Activated CD4-positive, alpha-beta T cell treated with anti-CD3 and anti-CD28 coated beads for 36 hours (primary cell): ENCODE data around the gene FUS. TPM values are rescaled to one million over a fixed set of nuclear protein-coding genes. Genes with fewer than 3 reads are reported as not detected.

Experiments
- ATAC-seq: fragments of 200-7000 bp; cut with Tn5 transposase; one replicate; pipeline ENCODE4 v1.10.0; 2021; ENCODE audit warnings: mild to moderate bottlenecking, moderate library complexity
- CTCF ChIA-PET: fragments of 350-600 bp; sonication (Branson Sonifier 250); formaldehyde crosslinking; loops from one replicate; lab custom pipeline; 2021; ENCODE audit warnings: antibody characterized with exemption; lab: Charles Lee
- POLR2A ChIA-PET: fragments of 350-600 bp; sonication (Branson Sonifier 250); formaldehyde crosslinking; loops from one replicate; lab custom pipeline; 2021; ENCODE audit warnings: antibody characterized with exemption, inconsistent platforms; lab: Charles Lee
- DNase-seq: peaks from one replicate; pipeline ENCODE4 v3.0.0-alpha.2; 2020
- H3K27ac Mint-ChIP-seq: one replicate; pipeline ENCODE4 v1.8.0; 2021; ENCODE audit warnings: mixed read lengths
- H3K27me3 Mint-ChIP-seq: one replicate; pipeline ENCODE4 v1.8.0; 2021; ENCODE audit warnings: mixed read lengths
- H3K36me3 Mint-ChIP-seq: one replicate; pipeline ENCODE4 v1.8.0; 2021; ENCODE audit warnings: low read depth, mixed read lengths
- H3K4me1 Mint-ChIP-seq: one replicate; pipeline ENCODE4 v1.8.0; 2021; ENCODE audit warnings: mixed read lengths
- H3K4me3 Mint-ChIP-seq: one replicate; pipeline ENCODE4 v1.8.0; 2021; ENCODE audit warnings: mild to moderate bottlenecking, moderate library complexity, mixed read lengths
- H3K9me3 Mint-ChIP-seq: one replicate; pipeline ENCODE4 v1.8.0; 2021; ENCODE audit warnings: low read depth, mixed read lengths
- intact Hi-C, 2 experiments: fragments of 100-400 bp; cut with DNase I in 1 of 2; cut with micrococcal nuclease in 1 of 2; formaldehyde crosslinking; loops; one replicate each; pipeline versions ENCODE4 v1.14.2 to v1.15.1; 2022 to 2024; cut with DNase I, micrococcal nuclease
- total RNA-seq, 2 experiments: library from RNA; stranded (reverse); gene quantifications; one replicate each; pipeline ENCODE4 v1.2.3, GENCODE V29; 2021

FUS gene
- total RNA-seq, 2 experiments from 2014 or later, result 647 to 648 TPM

- ChIA-PET CTCF (interaction anchor here (1.0 kb wide), 1 partner anchor 45 kb away, joined by 3 read pairs; no protein-coding TSS in a partner anchor), POLR2A (interaction anchor here (1.0 to 1.5 kb wide), 2 partner anchors 8 to 14 kb away, joined by 4 to 7 read pairs; partner anchors contain the start of gene PYCARD)
- Mint-ChIP-seq H3K27me3 (no peaks in the 10 kb centered on the region), H3K4me3 (no peak overlapping the region), H3K27ac (peak overlapping the region; percentile 80), H3K9me3 (no peaks in the 10 kb centered on the region), H3K4me1 (peaks cover 87% of the 10 kb centered on the region), H3K36me3 (peaks cover 97% of the 10 kb centered on the region)
- intact Hi-C loops, result loop anchor here in 1 of 2 experiments (10.0 kb wide), 1 partner anchor 813 kb away; the partner anchor contains the start of genes MYL11 and TBC1D10B
- DNase-seq (no peak), ATAC-seq (no peak)
Measured at GRCh38 chr16:31187808-31188189, 7.9 kb downstream of the FUS start.

DNA sequence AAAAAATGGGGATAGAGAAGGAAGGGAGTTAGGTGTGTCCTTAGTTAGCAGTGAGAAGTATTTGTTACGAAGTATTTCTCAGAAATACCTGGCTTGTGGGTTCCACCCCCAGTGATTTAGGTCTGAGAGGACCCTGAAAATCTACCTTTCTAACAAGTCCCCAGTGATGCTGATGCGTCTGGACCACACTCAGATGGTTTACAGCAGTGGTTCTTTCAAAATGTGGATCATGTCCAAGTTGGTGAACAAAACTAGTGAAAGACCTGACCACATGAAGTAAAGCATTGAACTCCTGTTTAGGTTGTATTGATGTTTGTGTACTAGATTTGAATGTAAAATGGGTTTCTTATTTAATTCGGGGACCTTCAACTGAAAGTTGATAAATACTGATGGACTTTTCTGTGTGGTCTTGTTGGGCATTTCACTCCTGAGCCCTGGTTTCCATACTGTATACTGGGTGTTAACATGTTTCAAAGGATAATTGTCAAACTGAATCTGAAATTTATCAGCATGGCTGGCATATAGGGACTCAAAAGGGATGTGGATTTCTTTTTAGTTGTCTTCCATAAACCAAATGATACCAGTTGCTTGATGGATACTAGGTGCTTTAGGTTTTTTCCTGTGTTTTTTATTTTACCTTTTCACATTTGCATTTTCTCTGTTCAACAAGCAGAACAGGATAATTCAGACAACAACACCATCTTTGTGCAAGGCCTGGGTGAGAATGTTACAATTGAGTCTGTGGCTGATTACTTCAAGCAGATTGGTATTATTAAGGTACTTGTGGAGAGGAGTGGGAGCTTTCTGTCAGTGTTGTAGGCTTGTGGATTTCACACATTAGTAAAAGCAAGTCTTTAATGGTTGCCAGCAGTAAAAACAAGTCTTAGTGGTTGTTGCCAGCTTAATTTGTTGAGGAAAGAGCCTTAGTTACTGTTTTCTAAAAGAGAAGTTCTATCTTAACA lies 8.8 kb downstream of the FUS start:
- ChIA-PET POLR2A (interaction anchor here (0.9 to 2.3 kb wide), 5 partner anchors 7 to 13 kb away, joined by 3 to 21 read pairs (median 4); partner anchors contain the start of genes FUS and PYCARD), CTCF (no interaction called here)
- Mint-ChIP-seq H3K36me3 (peaks cover 96% of the 10 kb centered on the region), H3K4me3 (no peak overlapping the region), H3K9me3 (no peaks in the 10 kb centered on the region), H3K27ac (peak overlapping the region; percentile 61), H3K4me1 (peaks cover 81% of the 10 kb centered on the region), H3K27me3 (no peaks in the 10 kb centered on the region)
- intact Hi-C loops, result loop anchor here in 1 of 2 experiments (10.0 kb wide), 1 partner anchor 814 kb away; the partner anchor contains the start of genes MYL11 and TBC1D10B
- ATAC-seq, result no peak
- no peak for DNase-seq

DNA sequence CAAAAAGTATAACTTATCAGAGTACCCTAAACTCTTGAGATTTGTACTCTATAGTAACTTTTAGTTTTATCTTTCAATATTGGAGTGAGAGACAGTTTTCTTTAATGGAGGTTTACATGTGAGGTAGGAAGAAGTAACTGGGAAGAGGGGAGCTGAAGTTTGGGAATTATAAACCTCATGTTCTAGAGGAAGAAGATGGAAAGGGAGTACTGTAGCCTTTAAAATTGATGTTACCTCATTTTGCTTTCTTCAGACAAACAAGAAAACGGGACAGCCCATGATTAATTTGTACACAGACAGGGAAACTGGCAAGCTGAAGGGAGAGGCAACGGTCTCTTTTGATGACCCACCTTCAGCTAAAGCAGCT lies 9.5 kb downstream of the FUS start:
- peaks cover 82% of the 10 kb centered on the region for H3K4me1 Mint-ChIP-seq
- DNase-seq, result no peak
- ATAC-seq, result no peak
- ChIA-PET POLR2A (interaction anchor here (0.6 to 2.3 kb wide), 4 partner anchors 8 to 63 kb away, joined by 3 to 21 read pairs (median 4); partner anchors contain the start of gene FUS), CTCF (no interaction called here)
- H3K9me3 Mint-ChIP-seq, result no peaks in the 10 kb centered on the region
- H3K27me3 Mint-ChIP-seq, result no peaks in the 10 kb centered on the region
- intact Hi-C loops, result loop anchor here in 1 of 2 experiments (10.0 kb wide), 1 partner anchor 815 kb away; the partner anchor contains the start of genes MYL11 and TBC1D10B
- peak overlapping the region; percentile 61 for H3K27ac Mint-ChIP-seq
- peaks cover 97% of the 10 kb centered on the region for H3K36me3 Mint-ChIP-seq
- H3K4me3 Mint-ChIP-seq, result no peak overlapping the region

DNA sequence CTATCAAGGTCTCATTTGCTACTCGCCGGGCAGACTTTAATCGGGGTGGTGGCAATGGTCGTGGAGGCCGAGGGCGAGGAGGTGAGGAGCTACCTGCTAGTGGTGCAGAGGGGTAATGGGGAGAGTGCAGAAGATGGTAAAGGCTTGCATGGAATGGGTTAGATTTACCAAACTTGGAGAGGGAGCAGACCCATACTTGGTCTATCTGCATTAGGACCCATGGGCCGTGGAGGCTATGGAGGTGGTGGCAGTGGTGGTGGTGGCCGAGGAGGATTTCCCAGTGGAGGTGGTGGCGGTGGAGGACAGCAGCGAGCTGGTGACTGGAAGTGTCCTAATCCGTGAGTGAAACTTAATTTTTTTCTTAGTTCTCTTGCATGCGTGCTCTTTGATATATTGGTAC lies 10.1 kb downstream of the FUS start:
- H3K36me3 Mint-ChIP-seq, result peaks cover 97% of the 10 kb centered on the region
- no peak overlapping the region for H3K4me3 Mint-ChIP-seq
- H3K27ac Mint-ChIP-seq, result peak overlapping the region; percentile 32
- H3K9me3 Mint-ChIP-seq, result no peaks in the 10 kb centered on the region
- ChIA-PET POLR2A (interaction anchor here (0.6 to 2.3 kb wide), 2 partner anchors 10 to 62 kb away, joined by 3 to 21 read pairs; partner anchors contain the start of gene FUS), CTCF (no interaction called here)
- no peaks in the 10 kb centered on the region for H3K27me3 Mint-ChIP-seq
- ATAC-seq (no peak), DNase-seq (no peak)
- peaks cover 81% of the 10 kb centered on the region for H3K4me1 Mint-ChIP-seq
- intact Hi-C loops, result no loop called here

- ATAC-seq (no peak), DNase-seq (no peak)
- intact Hi-C loops, result no loop called here
- H3K27me3 Mint-ChIP-seq, result no peaks in the 10 kb centered on the region
- POLR2A ChIA-PET, result interaction anchor here (1.1 to 2.3 kb wide), 3 partner anchors 8 to 11 kb away, joined by 3 to 21 read pairs (median 5); partner anchors contain the start of gene FUS
- peaks cover 96% of the 10 kb centered on the region for H3K36me3 Mint-ChIP-seq
- H3K27ac Mint-ChIP-seq, result peak overlapping the region; percentile 20
- no peak overlapping the region for H3K4me3 Mint-ChIP-seq
- H3K9me3 Mint-ChIP-seq, result no peaks in the 10 kb centered on the region
- CTCF ChIA-PET, result no interaction called here
- peaks cover 73% of the 10 kb centered on the region for H3K4me1 Mint-ChIP-seq
Measured at GRCh38 chr16:31190818-31191444, 11.0 kb downstream of the FUS start.

GRCh38 chr16:31191697-31192428 lies 11.9 kb downstream of the FUS start:
- Mint-ChIP-seq H3K27ac (peak overlapping the region; percentile 56), H3K27me3 (no peaks in the 10 kb centered on the region), H3K4me1 (peaks cover 67% of the 10 kb centered on the region), H3K4me3 (no peak overlapping the region), H3K36me3 (peaks cover 94% of the 10 kb centered on the region), H3K9me3 (no peaks in the 10 kb centered on the region)
- POLR2A ChIA-PET, result interaction anchor here (0.6 to 2.3 kb wide), 5 partner anchors 9 to 246 kb away, joined by 3 to 16 read pairs (median 11); partner anchors contain the start of gene FUS
- ATAC-seq, result no peak
- CTCF ChIA-PET, result no interaction called here
- intact Hi-C loops, result no loop called here
- no peak for DNase-seq

- no peak for DNase-seq
- Mint-ChIP-seq H3K27ac (peak overlapping the region; percentile 80), H3K36me3 (peaks cover 83% of the 10 kb centered on the region), H3K4me1 (peaks cover 58% of the 10 kb centered on the region), H3K27me3 (no peaks in the 10 kb centered on the region), H3K4me3 (no peak overlapping the region), H3K9me3 (no peaks in the 10 kb centered on the region)
- no peak for ATAC-seq
- POLR2A ChIA-PET, result interaction anchor here (0.6 to 2.3 kb wide), 4 partner anchors 8 to 290 kb away, joined by 3 to 16 read pairs (median 8); partner anchors contain the start of gene SLC5A2
- CTCF ChIA-PET, result interaction anchor here (0.7 kb wide), 1 partner anchor 63 kb away, joined by 3 read pairs; no protein-coding TSS in a partner anchor
- intact Hi-C loops, result no loop called here
Measured at GRCh38 chr16:31192856-31193642, 13.1 kb downstream of the FUS start.

- intact Hi-C loops, result no loop called here
- H3K27me3 Mint-ChIP-seq, result no peaks in the 10 kb centered on the region
- DNase-seq (no peak), ATAC-seq (no peak)
- H3K9me3 Mint-ChIP-seq, result no peaks in the 10 kb centered on the region
- no peak overlapping the region for H3K27ac Mint-ChIP-seq
- H3K4me3 Mint-ChIP-seq, result no peak overlapping the region
- peaks cover 59% of the 10 kb centered on the region for H3K4me1 Mint-ChIP-seq
- ChIA-PET CTCF (interaction anchor here (0.7 kb wide), 1 partner anchor 62 kb away, joined by 3 read pairs; no protein-coding TSS in a partner anchor), POLR2A (interaction anchor here (0.7 to 2.3 kb wide), 4 partner anchors 11 to 52 kb away, joined by 3 to 16 read pairs (median 6); partner anchors contain the start of gene FUS)
- peaks cover 79% of the 10 kb centered on the region for H3K36me3 Mint-ChIP-seq
Measured at GRCh38 chr16:31193874-31194273, 13.9 kb downstream of the FUS start.

DNA sequence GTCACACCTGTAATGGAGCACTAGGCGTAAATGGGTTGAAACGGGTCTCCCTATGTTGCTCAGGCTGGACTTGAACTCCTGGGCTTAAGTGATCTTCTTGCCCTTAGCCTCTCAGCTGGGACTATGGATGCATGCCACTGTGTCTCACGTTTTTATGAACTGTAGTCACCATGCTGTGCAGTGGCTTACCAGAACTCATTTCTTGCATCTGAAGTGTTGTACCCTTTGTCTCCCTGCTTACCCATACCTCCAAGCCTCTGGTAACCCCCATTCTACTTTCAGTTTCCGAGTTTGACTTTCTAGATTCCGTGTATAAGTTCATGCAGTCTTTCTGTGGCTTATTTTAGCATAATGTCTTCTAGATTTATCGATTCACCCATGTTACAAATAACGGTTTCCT lies 15.0 kb downstream of the FUS start:
- intact Hi-C loops, result loop anchor here (1.0 to 5.0 kb wide), 2 partner anchors 9 to 247 kb away; partner anchors contain the start of gene ZNF843 (in 1 of the 2)
- no peak for DNase-seq
- CTCF ChIA-PET, result no interaction called here
- POLR2A ChIA-PET, result interaction anchor here (1.1 to 1.6 kb wide), 4 partner anchors 9 to 14 kb away, joined by 4 to 8 read pairs (median 6); no protein-coding TSS in a partner anchor
- no peaks in the 10 kb centered on the region for H3K27me3 Mint-ChIP-seq
- peak overlapping the region; percentile 22 for H3K27ac Mint-ChIP-seq
- peaks cover 77% of the 10 kb centered on the region for H3K36me3 Mint-ChIP-seq
- no peak overlapping the region for H3K4me3 Mint-ChIP-seq
- peak; percentile 24 for ATAC-seq
- peaks cover 58% of the 10 kb centered on the region for H3K4me1 Mint-ChIP-seq
- no peaks in the 10 kb centered on the region for H3K9me3 Mint-ChIP-seq
